DND-41 (cell line): ENCODE results near the gene SNX32.

Experiments used
- ATAC-seq: fragments of 200-7000 bp; cut with Tn5 transposase; 3 replicates; pipeline ENCODE4 v1.9.1; 2021; ENCODE audit warnings: low read depth; ENCODE audit not compliant: insufficient read depth
- DNase-seq: peaks from one replicate; pipeline ENCODE4 v3.0.0-alpha.2; 2020
- H2AFZ ChIP-seq: 2 replicates; pipeline ENCODE4 v1.6.0; 2012; ENCODE audit warnings: low read depth, low read length
- H3K27ac ChIP-seq: 2 replicates; pipeline ENCODE4 v1.5.1; 2012; ENCODE audit warnings: low read length, inconsistent platforms
- H3K27me3 ChIP-seq: fragments of 200-600 bp; sonication (generic); 2 replicates; pipeline ENCODE4 v1.6.0; 2012; ENCODE audit warnings: low read length, mild to moderate bottlenecking, inconsistent platforms; ENCODE audit not compliant: insufficient read depth, poor library complexity
- H3K36me3 ChIP-seq: 2 replicates; pipeline ENCODE4 v1.5.1; 2012; ENCODE audit warnings: low read length, inconsistent platforms; ENCODE audit not compliant: insufficient read depth
- H3K4me1 ChIP-seq: 2 replicates; pipeline ENCODE4 v1.5.1; 2012; ENCODE audit warnings: mild to moderate bottlenecking, low read length; ENCODE audit not compliant: insufficient read depth
- H3K4me2 ChIP-seq: 2 replicates; pipeline ENCODE4 v1.6.0; 2012; ENCODE audit warnings: mild to moderate bottlenecking, moderate library complexity, low read length, inconsistent platforms; ENCODE audit not compliant: insufficient read depth
- H3K4me3 ChIP-seq, 2 experiments: fragments of 200-600 bp in 1 of 2; shearing (Covaris generic) in 1 of 2; 2 replicates each; pipeline ENCODE4 v1.5.1; 2012 to 2016; ENCODE audit warnings: inconsistent platforms in 2 of 2, low read length in 2 of 2, mild to moderate bottlenecking in 2 of 2, low read depth in 1 of 2, moderate library complexity in 1 of 2
- H3K79me2 ChIP-seq: 2 replicates; pipeline ENCODE4 v1.6.0; 2012; ENCODE audit warnings: low read length, inconsistent platforms; ENCODE audit not compliant: insufficient read depth
- H3K9ac ChIP-seq: 2 replicates; pipeline ENCODE4 v1.6.0; 2012; ENCODE audit warnings: low read depth, mild to moderate bottlenecking, inconsistent platforms, low read length, moderate library complexity
- H3K9me3 ChIP-seq: 2 replicates; pipeline ENCODE4 v1.5.1; 2012; ENCODE audit warnings: low read length, moderate library complexity, mild to moderate bottlenecking, inconsistent platforms; ENCODE audit not compliant: insufficient read depth, severe bottlenecking
- H4K20me1 ChIP-seq: 2 replicates; pipeline ENCODE4 v1.6.0; 2012; ENCODE audit warnings: low read length; ENCODE audit not compliant: insufficient read depth
- EZH2 ChIP-seq: IDR thresholded peaks from 3 replicates; pipeline ENCODE4 v1.6.1; 2012; ENCODE audit warnings: borderline replicate concordance, low read depth, mild to moderate bottlenecking, moderate library complexity, low read length, inconsistent platforms; ENCODE audit not compliant: severe bottlenecking
- TF ChIP-seq, protein P1 (sequence below): IDR thresholded peaks from 2 replicates; pipeline ENCODE4 v1.5.1; 2012; ENCODE audit warnings: borderline replicate concordance, low read length, moderate library complexity, mild to moderate bottlenecking; ENCODE audit not compliant: poor library complexity, severe bottlenecking; ENCODE audit errors: extremely low read depth

SNX32 gene

DNA sequence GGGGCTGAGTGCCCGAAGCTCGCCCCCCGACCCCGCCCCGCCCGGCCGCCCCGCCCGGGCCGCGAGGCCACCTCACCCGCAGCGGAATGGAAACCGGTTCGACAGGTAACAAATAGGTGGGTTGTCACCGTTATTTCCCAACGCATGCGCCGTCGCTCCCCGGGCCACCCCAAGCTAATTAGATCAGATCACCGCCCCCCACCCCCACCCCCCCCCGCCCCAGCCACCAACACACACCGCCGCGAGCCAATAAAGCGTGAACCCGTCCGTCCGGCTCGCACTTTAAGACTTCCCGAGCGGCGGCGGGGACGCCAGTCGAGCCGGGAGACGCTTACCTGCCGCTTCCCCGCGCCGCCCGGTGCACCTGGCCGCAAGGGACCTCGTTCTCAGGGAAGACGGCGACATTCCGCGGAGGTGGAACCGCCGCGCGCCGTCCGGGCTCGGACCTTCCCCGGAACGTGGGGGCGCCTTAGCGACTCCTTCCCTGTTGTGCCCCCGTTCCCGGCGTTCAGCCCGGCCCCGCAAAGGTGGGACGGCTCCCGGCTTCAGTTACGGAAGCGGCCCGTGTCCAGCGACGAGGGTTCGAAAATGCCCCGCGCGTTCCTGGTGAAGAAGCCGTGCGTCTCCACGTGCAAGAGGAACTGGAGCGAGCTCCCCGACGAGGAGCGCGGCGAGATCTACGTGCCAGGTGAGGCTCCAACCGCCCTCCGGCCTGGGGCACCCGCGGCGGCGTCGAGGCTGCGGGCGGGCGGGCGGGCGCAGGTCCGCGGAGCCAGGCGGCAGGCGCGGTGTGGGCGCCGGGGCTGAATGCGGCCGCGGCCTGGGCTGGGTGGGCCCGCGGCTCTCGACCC, 46.8 kb upstream of the SNX32 start, which contains the start of gene OVOL1:
OVOL1 (plus strand) TSS at position 278 of the 851 bp plus-strand sequence; CDS start at position 589, 311 bp downstream.
- ATAC-seq (no peak), DNase-seq (no peak)
- no peaks in the 10 kb centered on the region for H4K20me1 ChIP-seq
- no peaks in the 10 kb centered on the region for H3K9me3 ChIP-seq
- no peak within 1 kb of the TSS for H3K4me3 ChIP-seq
- no peaks in the 10 kb centered on the region for H3K79me2 ChIP-seq
- H3K9ac ChIP-seq: no peak within 1 kb of the TSS
- H3K4me1 ChIP-seq: 0 out of 2 replicates have a peak, but pooled peaks cover under 1% of the 10 kb centered on the region
- no peak for TF ChIP-seq EZH2
- TF ChIP-seq, protein P1, sequence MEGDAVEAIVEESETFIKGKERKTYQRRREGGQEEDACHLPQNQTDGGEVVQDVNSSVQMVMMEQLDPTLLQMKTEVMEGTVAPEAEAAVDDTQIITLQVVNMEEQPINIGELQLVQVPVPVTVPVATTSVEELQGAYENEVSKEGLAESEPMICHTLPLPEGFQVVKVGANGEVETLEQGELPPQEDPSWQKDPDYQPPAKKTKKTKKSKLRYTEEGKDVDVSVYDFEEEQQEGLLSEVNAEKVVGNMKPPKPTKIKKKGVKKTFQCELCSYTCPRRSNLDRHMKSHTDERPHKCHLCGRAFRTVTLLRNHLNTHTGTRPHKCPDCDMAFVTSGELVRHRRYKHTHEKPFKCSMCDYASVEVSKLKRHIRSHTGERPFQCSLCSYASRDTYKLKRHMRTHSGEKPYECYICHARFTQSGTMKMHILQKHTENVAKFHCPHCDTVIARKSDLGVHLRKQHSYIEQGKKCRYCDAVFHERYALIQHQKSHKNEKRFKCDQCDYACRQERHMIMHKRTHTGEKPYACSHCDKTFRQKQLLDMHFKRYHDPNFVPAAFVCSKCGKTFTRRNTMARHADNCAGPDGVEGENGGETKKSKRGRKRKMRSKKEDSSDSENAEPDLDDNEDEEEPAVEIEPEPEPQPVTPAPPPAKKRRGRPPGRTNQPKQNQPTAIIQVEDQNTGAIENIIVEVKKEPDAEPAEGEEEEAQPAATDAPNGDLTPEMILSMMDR: no peak
- no peaks in the 10 kb centered on the region for H3K36me3 ChIP-seq
- H3K27ac ChIP-seq: no peak within 1 kb of the TSS
- no peak within 1 kb of the TSS for H3K4me2 ChIP-seq
- no peak within 1 kb of the TSS for H2AFZ ChIP-seq
- H3K27me3 ChIP-seq: no peaks in the 10 kb centered on the region

DNA sequence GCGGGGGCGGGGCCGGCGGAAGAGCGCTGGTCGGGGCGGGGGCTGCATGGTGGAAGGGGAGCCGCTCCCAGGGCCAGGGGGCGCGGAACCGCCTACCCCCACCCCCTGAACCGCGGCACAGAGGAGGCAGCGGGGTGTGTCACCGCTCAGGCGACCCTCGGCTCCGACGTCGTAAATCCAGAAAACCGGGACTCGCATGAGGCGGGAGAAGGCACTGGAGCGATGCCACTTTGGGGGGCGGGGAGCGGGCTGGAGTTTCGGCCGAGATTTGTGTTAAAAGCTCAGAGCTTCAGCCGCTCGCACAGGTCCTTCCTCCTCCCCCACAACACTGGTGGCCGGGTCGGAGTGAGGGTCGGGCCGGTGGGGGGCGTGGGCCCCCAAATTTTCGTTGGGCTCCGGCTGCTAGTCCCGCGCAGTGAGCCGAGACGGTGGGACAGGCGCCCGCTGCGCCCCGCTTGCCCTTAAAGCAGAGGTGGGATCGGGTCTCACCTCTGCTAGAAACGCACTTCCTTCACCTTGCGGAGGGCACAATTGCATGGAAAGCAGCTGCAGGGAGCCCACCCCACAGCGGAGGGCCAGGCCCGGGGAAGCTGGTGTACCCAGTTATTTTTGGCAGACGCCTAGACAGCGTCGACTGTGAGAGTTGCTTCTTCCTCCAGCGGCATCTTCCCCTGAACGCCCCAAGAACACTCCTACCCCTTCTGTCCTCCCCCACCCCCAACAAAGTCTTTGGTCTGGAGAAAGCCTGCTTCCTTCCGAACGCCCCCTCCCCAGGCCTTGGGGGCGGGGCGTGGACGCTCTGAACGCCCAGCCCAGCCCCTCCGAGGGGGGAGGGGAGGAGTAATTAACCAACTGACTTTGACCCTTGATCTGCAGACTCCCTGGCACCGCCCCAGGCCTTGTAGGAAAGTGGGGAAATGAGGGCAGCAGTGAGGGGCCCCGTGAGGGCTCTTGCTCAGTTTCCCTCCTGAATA, 45.8 kb upstream of the SNX32 start:
- H4K20me1 ChIP-seq: no peaks in the 10 kb centered on the region
- H3K27me3 ChIP-seq: no peaks in the 10 kb centered on the region
- no peaks in the 10 kb centered on the region for H3K9me3 ChIP-seq
- H3K9ac ChIP-seq: no peak overlapping the region
- no peak overlapping the region for H3K4me3 ChIP-seq
- ATAC-seq (no peak), DNase-seq (no peak)
- H3K27ac ChIP-seq: no peak overlapping the region
- H2AFZ ChIP-seq: no peak overlapping the region
- no peaks in the 10 kb centered on the region for H3K36me3 ChIP-seq
- H3K79me2 ChIP-seq: no peaks in the 10 kb centered on the region
- no peaks in the 10 kb centered on the region for H3K4me1 ChIP-seq
- H3K4me2 ChIP-seq: no peak overlapping the region
- TF ChIP-seq, protein P1: no peak
- no peak for TF ChIP-seq EZH2

DNA sequence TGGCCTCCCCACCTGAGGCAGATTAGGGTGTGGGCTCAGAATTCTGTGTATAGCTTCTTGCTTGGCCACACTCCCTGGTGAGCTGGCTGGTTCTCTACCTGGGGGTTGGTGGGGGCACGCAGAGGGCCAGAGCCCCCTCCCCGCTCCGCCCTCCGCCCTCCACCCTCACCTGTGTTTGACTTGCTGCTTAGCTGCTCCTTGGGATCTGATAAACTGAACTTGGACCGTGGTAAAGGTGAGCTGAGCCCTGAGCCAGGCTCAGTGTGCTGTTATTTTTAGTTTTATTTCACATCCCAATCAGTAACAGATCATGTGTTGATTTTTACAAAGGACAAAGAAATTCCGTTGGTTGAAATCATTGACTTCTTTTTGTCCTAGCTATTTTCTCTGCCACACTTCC, 44.9 kb upstream of the SNX32 start:
- no peaks in the 10 kb centered on the region for H3K36me3 ChIP-seq
- H3K4me3 ChIP-seq: no peak overlapping the region
- no peak overlapping the region for H3K4me2 ChIP-seq
- no peak for DNase-seq
- no peaks in the 10 kb centered on the region for H3K9me3 ChIP-seq
- no peaks in the 10 kb centered on the region for H4K20me1 ChIP-seq
- ATAC-seq: no peak
- H2AFZ ChIP-seq: no peak overlapping the region
- H3K4me1 ChIP-seq: no peaks in the 10 kb centered on the region
- no peak overlapping the region for H3K9ac ChIP-seq
- no peaks in the 10 kb centered on the region for H3K27me3 ChIP-seq
- H3K79me2 ChIP-seq: no peaks in the 10 kb centered on the region
- H3K27ac ChIP-seq: no peak overlapping the region
- TF ChIP-seq, protein P1: no peak
- TF ChIP-seq EZH2: no peak
